Astrocyte (in vitro differentiated cells and primary cell): Measurements from ENCODE around the gene MINAR2. TPM values are rescaled to one million over a fixed set of nuclear protein-coding genes. Genes with fewer than 3 reads are reported as not detected.

Source experiments
- DNase-seq: peaks from one replicate; pipeline ENCODE4 v3.0.0-alpha.2; 2010; ENCODE audit warnings: low read depth
- FAIRE-seq: peaks from 2 replicates; lab custom pipeline; 2011; peaks lifted over from hg19 to GRCh38; lab: Jason Lieb, UNC
- H2AFZ ChIP-seq: 2 replicates; pipeline ENCODE4 v1.6.0; 2012; ENCODE audit warnings: low read depth, low read length, inconsistent platforms
- H3K27ac ChIP-seq: 2 replicates; pipeline ENCODE4 v1.5.1; 2011; ENCODE audit warnings: low read depth, low read length, inconsistent platforms
- H3K27me3 ChIP-seq: 2 replicates; pipeline ENCODE4 v1.6.0; 2011; ENCODE audit warnings: low read length, inconsistent platforms; ENCODE audit not compliant: insufficient read depth
- H3K36me3 ChIP-seq: 2 replicates; pipeline ENCODE4 v1.5.1; 2011; ENCODE audit warnings: low read length, inconsistent platforms; ENCODE audit not compliant: insufficient read depth
- H3K4me1 ChIP-seq: 2 replicates; pipeline ENCODE4 v1.5.1; 2011; ENCODE audit warnings: low read length, inconsistent platforms; ENCODE audit not compliant: insufficient read depth
- H3K4me2 ChIP-seq: 2 replicates; pipeline ENCODE4 v1.6.0; 2012; ENCODE audit warnings: low read length, inconsistent platforms
- H3K4me3 ChIP-seq: 2 replicates; pipeline ENCODE4 v1.5.1; 2011; ENCODE audit warnings: low read depth, mild to moderate bottlenecking, low read length, inconsistent platforms; ENCODE audit not compliant: insufficient read depth
- H3K79me2 ChIP-seq: 2 replicates; pipeline ENCODE4 v1.6.0; 2012; ENCODE audit warnings: mild to moderate bottlenecking, low read length, inconsistent platforms; ENCODE audit not compliant: insufficient read depth
- H3K9ac ChIP-seq: 2 replicates; pipeline ENCODE4 v1.6.0; 2012; ENCODE audit warnings: mild to moderate bottlenecking, low read length, inconsistent platforms
- H3K9me3 ChIP-seq: 2 replicates; pipeline ENCODE4 v1.5.1; 2012; ENCODE audit warnings: low read depth, mild to moderate bottlenecking, low read length, inconsistent platforms; ENCODE audit not compliant: insufficient read depth
- H4K20me1 ChIP-seq: 2 replicates; pipeline ENCODE4 v1.6.0; 2012; ENCODE audit warnings: low read length, inconsistent platforms; ENCODE audit not compliant: insufficient read depth
- H3K27ac Mint-ChIP-seq: one replicate; pipeline ENCODE4 v1.8.0; 2021; ENCODE audit warnings: mild to moderate bottlenecking, mixed read lengths; ENCODE audit not compliant: unreplicated experiment
- H3K27me3 Mint-ChIP-seq: one replicate; pipeline ENCODE4 v1.8.0; 2021; ENCODE audit warnings: low read depth, mixed read lengths; ENCODE audit not compliant: unreplicated experiment
- H3K36me3 Mint-ChIP-seq: one replicate; pipeline ENCODE4 v1.8.0; 2021; ENCODE audit warnings: low read depth, mixed read lengths; ENCODE audit not compliant: unreplicated experiment
- H3K4me1 Mint-ChIP-seq: one replicate; pipeline ENCODE4 v1.8.0; 2021; ENCODE audit warnings: low read depth, mixed read lengths; ENCODE audit not compliant: unreplicated experiment
- H3K4me3 Mint-ChIP-seq: one replicate; pipeline ENCODE4 v1.8.0; 2021; ENCODE audit warnings: mild to moderate bottlenecking, moderate library complexity, mixed read lengths; ENCODE audit not compliant: unreplicated experiment
- H3K9me3 Mint-ChIP-seq: one replicate; pipeline ENCODE4 v1.8.0; 2021; ENCODE audit warnings: mild to moderate bottlenecking, mixed read lengths; ENCODE audit not compliant: unreplicated experiment
- EZH2 ChIP-seq: IDR thresholded peaks from 2 replicates; pipeline ENCODE4 v1.6.1; 2012; ENCODE audit warnings: mild to moderate bottlenecking, low read length, inconsistent platforms; ENCODE audit not compliant: insufficient read depth
- total RNA-seq: library from RNA; stranded (reverse); gene quantifications from 2 replicates; pipeline ENCODE4 v1.2.1, GENCODE V29; 2021
- TF ChIP-seq, protein P1 (sequence below): IDR thresholded peaks from 2 replicates; pipeline ENCODE4 v1.5.1; 2011; ENCODE audit warnings: low read depth, mild to moderate bottlenecking, inconsistent platforms, low read length, moderate library complexity; ENCODE audit not compliant: insufficient read depth

The MINAR2 gene
- total RNA-seq, 1 donor from 2014 or later, result not detected

DNA sequence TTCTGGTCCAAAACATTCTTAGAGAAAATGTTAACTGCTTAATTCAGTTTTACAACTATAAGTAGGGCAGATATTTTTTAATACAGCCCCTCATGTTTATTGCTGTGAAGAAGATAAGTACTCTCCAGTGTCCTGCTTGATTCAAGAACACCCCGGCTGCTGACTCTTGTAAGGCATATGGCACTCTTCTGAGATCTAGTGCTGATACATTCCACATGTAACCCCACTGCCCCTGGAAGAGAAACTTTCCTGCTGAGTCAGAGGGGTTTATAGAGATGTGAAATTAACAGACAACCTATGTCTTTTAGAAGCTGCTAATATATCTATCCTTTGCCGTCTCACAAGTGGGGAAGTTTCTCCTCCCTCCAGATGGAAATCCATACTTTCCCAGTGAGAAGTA lies 1.0 kb upstream of the MINAR2 start:
- no peaks in the 10 kb centered on the region for H3K9me3 ChIP-seq
- Mint-ChIP-seq H3K4me1 (peaks cover 11% of the 10 kb centered on the region), H3K36me3 (no peaks in the 10 kb centered on the region), H3K27ac (no peak overlapping the region), H3K27me3 (no peaks in the 10 kb centered on the region), H3K9me3 (no peaks in the 10 kb centered on the region), H3K4me3 (no peak overlapping the region)
- DNase-seq, result no peak
- no peaks in the 10 kb centered on the region for H3K4me1 ChIP-seq
- no peak overlapping the region for H3K4me2 ChIP-seq
- no peak overlapping the region for H2AFZ ChIP-seq
- no peaks in the 10 kb centered on the region for H3K36me3 ChIP-seq
- TF ChIP-seq, protein P1, sequence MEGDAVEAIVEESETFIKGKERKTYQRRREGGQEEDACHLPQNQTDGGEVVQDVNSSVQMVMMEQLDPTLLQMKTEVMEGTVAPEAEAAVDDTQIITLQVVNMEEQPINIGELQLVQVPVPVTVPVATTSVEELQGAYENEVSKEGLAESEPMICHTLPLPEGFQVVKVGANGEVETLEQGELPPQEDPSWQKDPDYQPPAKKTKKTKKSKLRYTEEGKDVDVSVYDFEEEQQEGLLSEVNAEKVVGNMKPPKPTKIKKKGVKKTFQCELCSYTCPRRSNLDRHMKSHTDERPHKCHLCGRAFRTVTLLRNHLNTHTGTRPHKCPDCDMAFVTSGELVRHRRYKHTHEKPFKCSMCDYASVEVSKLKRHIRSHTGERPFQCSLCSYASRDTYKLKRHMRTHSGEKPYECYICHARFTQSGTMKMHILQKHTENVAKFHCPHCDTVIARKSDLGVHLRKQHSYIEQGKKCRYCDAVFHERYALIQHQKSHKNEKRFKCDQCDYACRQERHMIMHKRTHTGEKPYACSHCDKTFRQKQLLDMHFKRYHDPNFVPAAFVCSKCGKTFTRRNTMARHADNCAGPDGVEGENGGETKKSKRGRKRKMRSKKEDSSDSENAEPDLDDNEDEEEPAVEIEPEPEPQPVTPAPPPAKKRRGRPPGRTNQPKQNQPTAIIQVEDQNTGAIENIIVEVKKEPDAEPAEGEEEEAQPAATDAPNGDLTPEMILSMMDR, result no peak
- no peak for TF ChIP-seq EZH2
- H3K27me3 ChIP-seq, result no peaks in the 10 kb centered on the region
- no peak for FAIRE-seq
- no peak overlapping the region for H3K4me3 ChIP-seq
- no peak overlapping the region for H3K9ac ChIP-seq
- no peak overlapping the region for H3K27ac ChIP-seq
- no peaks in the 10 kb centered on the region for H4K20me1 ChIP-seq
- H3K79me2 ChIP-seq, result no peaks in the 10 kb centered on the region

DNA sequence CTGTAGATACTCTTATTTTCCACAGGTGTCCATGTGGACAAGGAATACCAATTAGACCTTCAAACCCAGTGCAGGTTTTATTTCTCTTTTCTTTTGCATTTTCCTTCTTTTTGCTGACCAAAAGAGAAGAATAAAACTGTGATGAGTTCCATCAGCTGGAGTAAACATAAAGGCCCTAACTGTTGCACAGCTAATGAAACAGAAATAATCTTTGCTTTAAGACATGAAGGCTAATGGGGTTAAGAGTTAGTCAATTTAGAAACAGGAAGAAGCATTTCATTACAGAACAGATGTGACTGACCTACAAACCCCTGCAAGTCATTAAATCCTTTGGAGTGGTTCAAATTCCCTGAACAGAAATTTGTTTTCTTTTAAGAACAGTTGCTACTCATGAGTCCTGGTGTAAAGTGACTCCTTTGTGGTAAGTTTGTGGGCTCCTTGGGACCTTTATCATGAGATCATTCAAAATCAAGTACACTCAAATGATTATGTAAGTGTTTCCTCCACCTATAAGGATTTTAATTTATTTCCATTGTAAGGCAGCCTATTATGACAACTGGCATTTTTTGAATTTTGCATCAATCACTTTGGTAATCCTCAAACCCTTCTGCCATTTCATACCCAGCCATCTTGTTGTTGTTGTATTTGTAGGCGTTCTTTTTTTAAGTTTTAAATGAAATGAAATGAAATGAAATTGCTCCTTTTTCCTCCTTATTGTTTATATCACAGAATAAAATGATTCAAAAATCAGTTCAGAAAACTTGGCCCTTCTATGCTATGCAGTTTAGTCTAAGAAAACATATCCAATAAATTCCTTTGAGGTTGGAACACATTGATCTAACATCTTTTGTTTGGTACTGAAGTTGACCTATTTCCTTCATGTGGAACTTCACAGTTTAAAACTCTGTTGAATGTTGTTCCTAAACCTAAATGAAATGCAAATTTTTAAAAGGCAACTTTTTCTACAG lies 1.3 kb downstream of the MINAR2 start:
- no peak for FAIRE-seq
- Histone ChIP-seq H3K9ac (no peak overlapping the region), H3K79me2 (no peaks in the 10 kb centered on the region), H3K4me1 (no peaks in the 10 kb centered on the region), H3K9me3 (no peaks in the 10 kb centered on the region), H3K27me3 (no peaks in the 10 kb centered on the region), H3K27ac (no peak overlapping the region), H2AFZ (no peak overlapping the region), H3K36me3 (no peaks in the 10 kb centered on the region), H4K20me1 (no peaks in the 10 kb centered on the region), H3K4me3 (no peak overlapping the region), H3K4me2 (no peak overlapping the region)
- no peak for TF ChIP-seq EZH2
- TF ChIP-seq, protein P1, result no peak
- Mint-ChIP-seq H3K4me1 (peaks cover 11% of the 10 kb centered on the region), H3K27me3 (no peaks in the 10 kb centered on the region), H3K36me3 (no peaks in the 10 kb centered on the region), H3K4me3 (no peak overlapping the region), H3K27ac (no peak overlapping the region), H3K9me3 (no peaks in the 10 kb centered on the region)
- DNase-seq, result peak; percentile 15
